HepG2 (cell line): ENCODE measurements around the gene PRAC1. TPM values are rescaled to one million over a fixed set of nuclear protein-coding genes. Genes with fewer than 3 reads are reported as not detected.
A peak's percentile ranks its signal among the peaks of the same experiment; 100 is the strongest.

Source experiments
- ATAC-seq: fragments of 200-7000 bp; cut with Tn5 transposase; 3 replicates; pipeline ENCODE4 v1.9.1; 2020; ENCODE audit warnings: mild to moderate bottlenecking, moderate library complexity
- BruUV-seq: library from RNA; stranded (reverse); fragments of 400-500 nt; replicated peaks from 2 replicates; lab custom pipeline; 2021; lab: Mats Ljungman, UMichigan
- CTCF ChIA-PET: fragments of 300-600 bp; formaldehyde crosslinking; extraction: SDS; loops from one replicate; lab custom pipeline; 2021; ENCODE audit warnings: low total read pairs, inconsistent platforms, low intra/inter-chr PET ratio; lab: Yijun Ruan, JAX
- POLR2A ChIA-PET: fragments of 350-600 bp; sonication (Branson Sonifier 250); formaldehyde crosslinking; loops from one replicate; lab custom pipeline; 2020; ENCODE audit warnings: antibody characterized with exemption, inconsistent platforms; lab: Yijun Ruan, JAX
- DNase-seq: peaks from one replicate; pipeline ENCODE4 v3.0.0-alpha.2; 2015; ENCODE audit warnings: low spot score
- FAIRE-seq: peaks from 3 replicates; lab custom pipeline; 2011; peaks lifted over from hg19 to GRCh38; lab: Jason Lieb, UNC
- H2AFZ ChIP-seq: one replicate; pipeline ENCODE4 v1.6.1; 2011; ENCODE audit warnings: low read length, inconsistent platforms
- H3K27ac ChIP-seq: fragments of 300-600 bp; 3 replicates; pipeline ENCODE4 v1.8.0; 2011; ENCODE audit warnings: mixed run types, mild to moderate bottlenecking, mixed read lengths, low read length, inconsistent platforms; ENCODE audit not compliant: insufficient read depth; ENCODE audit errors: extremely low read length
- H3K27me3 ChIP-seq, 2 experiments: fragments of 200-600 bp in 1 of 2; 2 replicates in 1 of 2; 3 replicates in 1 of 2; pipeline versions ENCODE4 v1.6.0 to v1.8.0; 2011; ENCODE audit warnings: low read length in 2 of 2, mild to moderate bottlenecking in 2 of 2, moderate library complexity in 2 of 2, inconsistent platforms in 1 of 2; ENCODE audit not compliant: insufficient read depth in 2 of 2, control insufficient read depth in 1 of 2
- H3K36me3 ChIP-seq, 2 experiments: fragments of 200-600 bp in 1 of 2; replicated peaks in 1 of 2; 2 replicates in 1 of 2; 3 replicates in 1 of 2; pipeline versions ENCODE4 v1.5.1 to v1.8.0; 2011; ENCODE audit warnings: low read length in 2 of 2, inconsistent platforms in 1 of 2; ENCODE audit not compliant: insufficient read depth in 2 of 2, control insufficient read depth in 1 of 2
- H3K4me1 ChIP-seq: 2 replicates; pipeline ENCODE4 v1.5.1; 2012; ENCODE audit warnings: low read length, inconsistent platforms; ENCODE audit not compliant: insufficient read depth
- H3K4me2 ChIP-seq: 2 replicates; pipeline ENCODE4 v1.6.0; 2011; ENCODE audit warnings: low read depth, low read length, inconsistent platforms
- H3K4me3 ChIP-seq, 3 experiments: fragments of 200-600 bp in 1 of 3; sonication (generic), shearing (Covaris generic) in 1 of 3; replicated peaks in 1 of 3; 2 replicates each; pipeline ENCODE4 v1.5.1; 2011 to 2016; ENCODE audit warnings: low read length in 3 of 3, inconsistent platforms in 2 of 3, low read depth in 2 of 3, mild to moderate bottlenecking in 2 of 3, control low read depth in 1 of 3, mixed read lengths in 1 of 3; ENCODE audit not compliant: insufficient read depth in 1 of 3
- H3K79me2 ChIP-seq: one replicate; pipeline ENCODE4 v1.6.1; 2011; ENCODE audit warnings: low read length, inconsistent platforms; ENCODE audit not compliant: insufficient read depth
- H3K9ac ChIP-seq: 2 replicates; pipeline ENCODE4 v1.6.0; 2011; ENCODE audit warnings: mild to moderate bottlenecking, low read depth, low read length, inconsistent platforms; ENCODE audit not compliant: insufficient read depth
- H3K9me3 ChIP-seq: 2 replicates; pipeline ENCODE4 v1.5.1; 2012; ENCODE audit warnings: mild to moderate bottlenecking, low read length
- H4K20me1 ChIP-seq: 2 replicates; pipeline ENCODE4 v1.6.0; 2011; ENCODE audit warnings: inconsistent platforms, mild to moderate bottlenecking, low read length, moderate library complexity; ENCODE audit not compliant: insufficient read depth
- EZH2 ChIP-seq: conservative IDR thresholded peaks from 2 replicates; pipeline ENCODE4 v1.6.1; 2012; ENCODE audit warnings: mild to moderate bottlenecking, low read depth, low read length, moderate library complexity
- HNF4G ChIP-seq, 2 experiments: sonication (generic) in 1 of 2; formaldehyde crosslinking in 1 of 2; IDR thresholded peaks; 2 replicates each; pipeline versions ENCODE4 v1.4.0 to v1.6.1; 2011 to 2020; ENCODE audit warnings: borderline replicate concordance in 2 of 2, low read depth in 2 of 2, mild to moderate bottlenecking in 2 of 2, low read length in 1 of 2, missing genetic modification reagents in 1 of 2, moderate library complexity in 1 of 2
- KMT2B ChIP-seq: IDR thresholded peaks from 2 replicates; pipeline ENCODE4 v1.6.1; 2016; ENCODE audit warnings: missing genetic modification reagents, missing compliant biosample characterization
- NFATC3 ChIP-seq: sonication (generic); formaldehyde crosslinking; IDR thresholded peaks from 2 replicates; pipeline ENCODE4 v1.5.1; 2020; ENCODE audit warnings: mild to moderate bottlenecking, missing genetic modification reagents
- NFRKB ChIP-seq: fragments of 450-650 bp; IDR thresholded peaks from 2 replicates; pipeline ENCODE4 v1.6.1; 2017
- PBX3 ChIP-seq: sonication (generic); formaldehyde crosslinking; IDR thresholded peaks from 2 replicates; pipeline ENCODE4 v1.8.1; 2023; ENCODE audit warnings: missing genetic modification reagents, inconsistent platforms, borderline replicate concordance
- POLR2AphosphoS5 ChIP-seq: IDR thresholded peaks from 2 replicates; pipeline ENCODE4 v1.6.1; 2012; ENCODE audit warnings: low read depth, low read length
- SKI ChIP-seq: fragments of 450-650 bp; IDR thresholded peaks from one replicate; pipeline ENCODE4 v1.6.1; 2018; ENCODE audit warnings: mild to moderate bottlenecking; ENCODE audit not compliant: partially characterized antibody
- TSC22D2 ChIP-seq: sonication (generic); formaldehyde crosslinking; IDR thresholded peaks from 2 replicates; pipeline ENCODE4 v1.5.1; 2020; ENCODE audit warnings: missing genetic modification reagents, mild to moderate bottlenecking, borderline replicate concordance
- ZNF761 ChIP-seq: sonication (generic); formaldehyde crosslinking; conservative IDR thresholded peaks from 2 replicates; pipeline ENCODE4 v1.4.0; 2020; ENCODE audit warnings: mild to moderate bottlenecking, missing genetic modification reagents
- WGBS: methylation state at CpG from one replicate; pipeline ENCODE4 v1.1.6; 2017; ENCODE audit warnings: low lambda C conversion rate; 5-methylcytosine and 5-hydroxymethylcytosine counted together
- in situ Hi-C: cut with HindIII; loops from 2 replicates; pipeline ENCODE4 v1.10.0; 2017; ENCODE audit warnings: low pct_unique_long_range_greater_than_20kb; ENCODE audit not compliant: extremely low pct_ligation_motif_present
- intact Hi-C: fragments of 100-400 bp; cut with micrococcal nuclease; formaldehyde crosslinking; loops from one replicate; pipeline ENCODE4 v1.10.0; 2022; ENCODE audit not compliant: unreplicated experiment
- polyA plus RNA-seq, 8 experiments: library from polyadenylated mRNA; depleted of rRNA in 3 of 8; stranded (reverse) in 7 of 8; unstranded in 1 of 8; fragments of >200 nt; fragmentation: Illumina TruSeq in 4 of 8; extraction: Trizol in 4 of 8; gene quantifications; 2 replicates each; pipeline versions ENCODE4 v1.2.1 to v1.2.3, GENCODE V29; 2011 to 2016; ENCODE audit warnings: low read depth in 4 of 8, missing spikeins in 1 of 8, mixed read lengths in 1 of 8; ENCODE audit not compliant: insufficient read depth in 1 of 8
- total RNA-seq, 5 experiments: library from RNA; depleted of rRNA; stranded (reverse); fragments of >200 nt; fragmentation: Illumina TruSeq; extraction: Trizol; gene quantifications; 2 replicates each; pipeline ENCODE4 v1.2.3, GENCODE V29; 2016; ENCODE audit warnings: low read depth in 1 of 5

PRAC1 gene
- total and polyA plus RNA-seq, 2 of the 13 experiments (the other 11 are each of a cell fraction or from before 2014, with no cell fraction given): not detected

- ChIA-PET CTCF (no interaction called here), POLR2A (no interaction called here)
- intact Hi-C loops (no loop called here), in situ Hi-C loops (no loop called here)
- Histone ChIP-seq H4K20me1 (no peaks in the 10 kb centered on the region), H3K4me2 (no peak overlapping the region), H3K4me3 (no peak overlapping the region), H3K4me1 (no peaks in the 10 kb centered on the region), H2AFZ (no peak overlapping the region), H3K79me2 (no peaks in the 10 kb centered on the region), H3K36me3 (no peaks in the 10 kb centered on the region), H3K27ac (no peak overlapping the region), H3K27me3 (peaks cover 20 to 92% of the 10 kb centered on the region in 2 experiments), H3K9me3 (no peaks in the 10 kb centered on the region), H3K9ac (no peak overlapping the region)
- ATAC-seq: no peak; the same call in 2 of the 3 replicates
- BruUV-seq: no TSS peak
- DNase-seq: no peak
- no peak for FAIRE-seq
- WGBS: 5% methylated on average over 21 of the region's 21 CpGs
- peak; percentile 16; the same call in 1 of the 2 replicates for TF ChIP-seq EZH2
- TF ChIP-seq KMT2B (CRISPR knock-in tag): no peak
These were observed 24.7 kb upstream of the PRAC1 start for GRCh38 chr17:48746916-48747444.

- CTCF ChIA-PET: no interaction called here
- TF ChIP-seq HNF4G (IDR thresholded peaks at IDR 0.05; ENCODE audit: borderline replicate concordance, low read depth, low read length): no peak
- no peak for TF ChIP-seq HNF4G (CRISPR knock-in tag; IDR thresholded peaks at IDR 0.05; ENCODE audit: borderline replicate concordance, low read depth)
- TF ChIP-seq NFRKB: no peak
- no peak for TF ChIP-seq NFATC3 (CRISPR knock-in tag)
- no peak for TF ChIP-seq SKI
- no peak for TF ChIP-seq ZNF761
- no peak for TF ChIP-seq TSC22D2 (CRISPR knock-in tag)
- no peak for TF ChIP-seq POLR2AphosphoS5
- no peak for TF ChIP-seq PBX3 (CRISPR knock-in tag)
These were observed 23.3 kb upstream of the PRAC1 start for GRCh38 chr17:48745381-48746275.

More at GRCh38 chr17:48745381-48746275, 23.3 kb upstream of the PRAC1 start:
- H3K27ac ChIP-seq: no peak overlapping the region
- in situ Hi-C loops (no loop called here), intact Hi-C loops (no loop called here)
- H3K4me2 ChIP-seq: no peak overlapping the region
- no peaks in the 10 kb centered on the region for H4K20me1 ChIP-seq
- no peaks in the 10 kb centered on the region for H3K36me3 ChIP-seq
- no peak overlapping the region for H3K4me3 ChIP-seq
- DNase-seq (no peak), FAIRE-seq (no peak), ATAC-seq (no peak)
- H3K79me2 ChIP-seq: no peaks in the 10 kb centered on the region
- 2% methylated on average over 12 of the region's 12 CpGs for WGBS
- H2AFZ ChIP-seq: no peak overlapping the region
- POLR2A ChIA-PET: no interaction called here
- peaks cover 17 to 93% of the 10 kb centered on the region in 2 experiments for H3K27me3 ChIP-seq
- no peaks in the 10 kb centered on the region for H3K9me3 ChIP-seq
- no peaks in the 10 kb centered on the region for H3K4me1 ChIP-seq
- H3K9ac ChIP-seq: no peak overlapping the region
- BruUV-seq: no TSS peak
